HG03097 (cell line): ENCODE measurements around the gene SETD1A.

Experiments
- ATAC-seq: cut with Tn5 transposase; IDR thresholded peaks from one replicate; pipeline ENCODE4 v1.9.1; 2021; ENCODE audit not compliant: unreplicated experiment, low FRiP score

SETD1A gene

GRCh38 chr16:30980434-30980833 lies 22.9 kb downstream of the SETD1A start:
- no peak for ATAC-seq

GRCh38 chr16:30980959-30981358 lies 23.4 kb downstream of the SETD1A start:
- ATAC-seq, result no peak

- no peak for ATAC-seq
Observed at GRCh38 chr16:30982548-30983288, 25.2 kb downstream of the SETD1A start.

- no peak for ATAC-seq
Observed at GRCh38 chr16:30983289-30983889, 25.8 kb downstream of the SETD1A start.

GRCh38 chr16:30983898-30984610 lies 26.5 kb downstream of the SETD1A start:
- ATAC-seq, result no peak

- ATAC-seq, result no peak
Observed at GRCh38 chr16:30984669-30985400, 27.3 kb downstream of the SETD1A start, which contains the start of gene HSD3B7. Gene HSD3B7, plus strand, starts transcription at chr16:30985207. Its CDS starts 452 bp downstream, at chr16:30985659.

- ATAC-seq, result no peak
Observed at GRCh38 chr16:30985401-30986128, 28.0 kb downstream of the SETD1A start.

GRCh38 chr16:30986129-30986991 lies 28.8 kb downstream of the SETD1A start:
- ATAC-seq, result no peak

GRCh38 chr16:30987581-30988190 lies 30.1 kb downstream of the SETD1A start:
- no peak for ATAC-seq

- no peak for ATAC-seq
Observed at GRCh38 chr16:30989469-30990047, 32.0 kb downstream of the SETD1A start.

GRCh38 chr16:30990105-30990504 lies 32.6 kb downstream of the SETD1A start:
- no peak for ATAC-seq

GRCh38 chr16:30991052-30991451 lies 33.5 kb downstream of the SETD1A start:
- ATAC-seq, result no peak

GRCh38 chr16:30992276-30992780 lies 34.8 kb downstream of the SETD1A start:
- ATAC-seq, result no peak

GRCh38 chr16:30992931-30993816 lies 35.6 kb downstream of the SETD1A start:
- ATAC-seq, result no peak

- no peak for ATAC-seq
Observed at GRCh38 chr16:30995927-30996323, 38.4 kb downstream of the SETD1A start.

GRCh38 chr16:30996324-30996984 lies 38.9 kb downstream of the SETD1A start:
- ATAC-seq, result no peak
